Measurements from ENCODE around the gene PCDHAC2. TPM values are rescaled to one million over a fixed set of nuclear protein-coding genes. Genes with fewer than 3 reads are reported as not detected.
A peak's percentile ranks its signal among the peaks of the same experiment; 100 is the strongest.

The PCDHAC2 gene
- total RNA-seq, 1 experiment from 2014 or later: 9.3 TPM

- DNase-seq (ENCODE audit: unreplicated experiment): peak; percentile 89
Observed at GRCh38 chr5:141001446-141001843, 35.2 kb downstream of the PCDHAC2 start.

GRCh38 chr5:141001844-141002604 lies 35.7 kb downstream of the PCDHAC2 start:
- intact Hi-C loops (cut with micrococcal nuclease): loop anchor here (5.0 kb wide), 1 partner anchor 35 kb away; the partner anchor contains the start of gene PCDHAC2
- DNase-seq (ENCODE audit: unreplicated experiment): peak; percentile 56
- no peak for TF ChIP-seq CTCF (IDR thresholded peaks at IDR 0.05; ENCODE audit: unreplicated experiment)
- TSS peak; percentile 70 for BruUV-seq (replicated peaks)
- Mint-ChIP-seq H3K27me3 (ENCODE audit: insufficient read depth, unreplicated experiment) (no peaks in the 10 kb centered on the region), H3K4me3 (ENCODE audit: unreplicated experiment) (peak overlapping the region; percentile 74), H3K36me3 (ENCODE audit: insufficient read depth, unreplicated experiment) (peaks cover 12% of the 10 kb centered on the region), H3K9me3 (ENCODE audit: unreplicated experiment) (no peaks in the 10 kb centered on the region), H3K4me1 (ENCODE audit: insufficient read depth, unreplicated experiment) (peaks cover 30% of the 10 kb centered on the region), H3K27ac (ENCODE audit: low read depth, unreplicated experiment) (peak overlapping the region; percentile 94)
- POLR2A ChIA-PET: interaction anchor here (0.5 to 8.1 kb wide), 24 partner anchors 10 to 1169 kb away, joined by 3 to 146 read pairs (median 4); partner anchors contain the start of genes IK, NDUFA2, PCDHAC1 and PCDHAC2
- CTCF ChIA-PET: interaction anchor here (0.6 to 8.3 kb wide), 6 partner anchors 9 to 221 kb away, joined by 3 to 74 read pairs (median 12); partner anchors contain the start of genes PCDHA12 and PCDHAC1

More at GRCh38 chr5:141001446-141001843, 35.2 kb downstream of the PCDHAC2 start:
- intact Hi-C loops (cut with micrococcal nuclease): loop anchor here (5.0 kb wide), 1 partner anchor 34 kb away; the partner anchor contains the start of gene PCDHAC2
- H3K4me1 Mint-ChIP-seq (ENCODE audit: insufficient read depth, unreplicated experiment): peaks cover 31% of the 10 kb centered on the region
- ChIA-PET CTCF (interaction anchor here (0.6 to 8.3 kb wide), 6 partner anchors 10 to 222 kb away, joined by 3 to 74 read pairs (median 4); partner anchors contain the start of gene PCDHAC1), POLR2A (interaction anchor here (0.5 to 8.1 kb wide), 24 partner anchors 11 to 1169 kb away, joined by 3 to 146 read pairs (median 4); partner anchors contain the start of genes IK, NDUFA2, PCDHAC1 and PCDHAC2)
- peak overlapping the region; percentile 74 for H3K4me3 Mint-ChIP-seq (ENCODE audit: unreplicated experiment)
- peak overlapping the region; percentile 94 for H3K27ac Mint-ChIP-seq (ENCODE audit: low read depth, unreplicated experiment)
- H3K9me3 Mint-ChIP-seq (ENCODE audit: unreplicated experiment): no peaks in the 10 kb centered on the region
- no peaks in the 10 kb centered on the region for H3K27me3 Mint-ChIP-seq (ENCODE audit: insufficient read depth, unreplicated experiment)
- peaks cover 12% of the 10 kb centered on the region for H3K36me3 Mint-ChIP-seq (ENCODE audit: insufficient read depth, unreplicated experiment)
- BruUV-seq (replicated peaks): no TSS peak
- no peak for TF ChIP-seq CTCF (IDR thresholded peaks at IDR 0.05; ENCODE audit: unreplicated experiment)

- no peak for TF ChIP-seq CTCF (IDR thresholded peaks at IDR 0.05; ENCODE audit: unreplicated experiment)
- Mint-ChIP-seq H3K36me3 (ENCODE audit: insufficient read depth, unreplicated experiment) (peaks cover 12% of the 10 kb centered on the region), H3K4me3 (ENCODE audit: unreplicated experiment) (peak overlapping the region; percentile 74), H3K27me3 (ENCODE audit: insufficient read depth, unreplicated experiment) (no peaks in the 10 kb centered on the region), H3K27ac (ENCODE audit: low read depth, unreplicated experiment) (peak overlapping the region; percentile 94), H3K9me3 (ENCODE audit: unreplicated experiment) (no peaks in the 10 kb centered on the region), H3K4me1 (ENCODE audit: insufficient read depth, unreplicated experiment) (peaks cover 30% of the 10 kb centered on the region)
- intact Hi-C loops (cut with micrococcal nuclease): loop anchor here (5.0 kb wide), 1 partner anchor 35 kb away; the partner anchor contains the start of gene PCDHAC2
- ChIA-PET POLR2A (interaction anchor here (0.9 to 8.1 kb wide), 15 partner anchors 9 to 127 kb away, joined by 3 to 146 read pairs (median 10); partner anchors contain the start of genes PCDHAC1 and PCDHAC2), CTCF (interaction anchor here (0.6 to 8.3 kb wide), 7 partner anchors 38 to 519 kb away, joined by 3 to 74 read pairs (median 3); partner anchors contain the start of genes PCDHA12 and PCDHAC1)
- BruUV-seq (replicated peaks): no TSS peak
- no peak for DNase-seq (ENCODE audit: unreplicated experiment)
Observed at GRCh38 chr5:141002605-141002965, 36.3 kb downstream of the PCDHAC2 start.

- BruUV-seq (replicated peaks): no TSS peak
- DNase-seq (ENCODE audit: unreplicated experiment): peak; percentile 52
- intact Hi-C loops (cut with micrococcal nuclease): loop anchor here (5.0 kb wide), 1 partner anchor 36 kb away; the partner anchor contains the start of gene PCDHAC2
- Mint-ChIP-seq H3K27ac (ENCODE audit: low read depth, unreplicated experiment) (peak overlapping the region; percentile 94), H3K9me3 (ENCODE audit: unreplicated experiment) (no peaks in the 10 kb centered on the region), H3K4me3 (ENCODE audit: unreplicated experiment) (no peak overlapping the region), H3K27me3 (ENCODE audit: insufficient read depth, unreplicated experiment) (no peaks in the 10 kb centered on the region), H3K36me3 (ENCODE audit: insufficient read depth, unreplicated experiment) (peaks cover 12% of the 10 kb centered on the region), H3K4me1 (ENCODE audit: insufficient read depth, unreplicated experiment) (peaks cover 30% of the 10 kb centered on the region)
- ChIA-PET POLR2A (interaction anchor here (0.6 to 8.1 kb wide), 11 partner anchors 9 to 76 kb away, joined by 3 to 146 read pairs (median 9); partner anchors contain the start of genes PCDHAC1 and PCDHAC2), CTCF (interaction anchor here (0.6 to 8.3 kb wide), 8 partner anchors 25 to 519 kb away, joined by 3 to 74 read pairs (median 6); partner anchors contain the start of genes PCDHA12 and PCDHAC1)
- TF ChIP-seq CTCF (IDR thresholded peaks at IDR 0.05; ENCODE audit: unreplicated experiment): no peak
Observed at GRCh38 chr5:141003031-141003430, 36.8 kb downstream of the PCDHAC2 start.

All from MCF 10A (cell line).